Activated T-cell treated with anti-CD3 and anti-CD28 coated beads for 4 hours (primary cell): ENCODE data around the gene EXOSC2.

ENCODE experiments used
- DNase-seq: peaks from one replicate; pipeline ENCODE4 v3.0.0-alpha.2; 2020

Gene EXOSC2

GRCh38 chr9:130740218-130741023, 46.8 kb downstream of the EXOSC2 start:
- no peak for DNase-seq

- no peak for DNase-seq
These were observed 47.4 kb downstream of the EXOSC2 start for GRCh38 chr9:130741024-130741305.

- DNase-seq, result no peak
These were observed 48.4 kb downstream of the EXOSC2 start for GRCh38 chr9:130741831-130742449.

GRCh38 chr9:130743656-130744055, 50.1 kb downstream of the EXOSC2 start:
- DNase-seq, result no peak

GRCh38 chr9:130745210-130745800, 51.7 kb downstream of the EXOSC2 start:
- DNase-seq, result no peak

- DNase-seq, result no peak
These were observed 52.2 kb downstream of the EXOSC2 start for GRCh38 chr9:130745829-130746228.

GRCh38 chr9:130746434-130747212, 53.0 kb downstream of the EXOSC2 start:
- DNase-seq, result no peak

GRCh38 chr9:130751631-130752355, 58.2 kb downstream of the EXOSC2 start:
- no peak for DNase-seq
